Measurements from ENCODE around the gene ATP6V1B1. TPM values are rescaled to one million over a fixed set of nuclear protein-coding genes. Genes with fewer than 3 reads are reported as not detected.

ATP6V1B1 gene
- total and polyA plus RNA-seq, 2 of the 4 experiments (the other 2 are of a cell fraction) = 1.3 TPM; not detected in 1

DNA sequence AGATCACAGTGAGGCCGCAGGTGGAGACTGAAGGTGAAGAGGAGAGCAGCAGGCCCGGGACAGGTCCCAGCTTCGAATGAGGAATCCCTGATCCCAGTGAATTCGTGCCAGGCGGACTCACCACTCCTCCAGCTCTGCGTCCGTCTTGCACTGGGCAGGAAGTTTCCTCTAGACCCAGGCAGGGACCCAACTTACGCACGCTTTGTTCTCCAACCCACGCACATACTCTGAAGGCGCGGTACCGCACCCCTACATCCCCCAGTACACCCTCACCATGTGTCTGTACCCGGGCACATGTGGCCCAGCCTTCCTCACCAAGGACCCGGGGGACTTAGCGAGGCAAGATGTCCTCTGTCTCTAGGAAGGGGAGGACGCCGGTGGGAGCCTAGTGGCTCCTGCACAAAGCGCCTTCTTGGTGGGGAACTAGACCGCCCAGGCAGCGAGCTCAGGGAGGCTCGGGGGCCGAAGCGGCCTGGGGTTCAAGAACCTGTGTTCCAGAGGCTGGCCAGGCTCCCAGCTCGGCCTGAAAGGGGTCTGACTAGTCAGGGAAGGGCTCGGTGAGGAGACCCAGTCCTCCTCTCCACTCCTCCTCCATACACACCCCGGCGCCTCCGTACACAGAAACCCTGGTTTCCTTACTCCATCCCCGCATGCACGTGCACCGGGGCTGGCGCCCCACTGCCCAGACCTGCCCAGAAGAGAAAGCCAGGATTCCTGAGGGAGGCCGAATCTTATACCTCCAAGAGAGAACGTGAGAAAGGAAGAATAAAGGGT lies 38.3 kb upstream of the ATP6V1B1 start:
- Histone ChIP-seq H3K4me2 (ENCODE audit: low read depth, low read length) (no peak overlapping the region), H4K5ac (ENCODE audit: low read depth, low read length) (no peak overlapping the region), H3K27me3 (ENCODE audit: control insufficient read depth, insufficient read depth, low read length) (peaks cover 77% of the 10 kb centered on the region), H4K91ac (ENCODE audit: insufficient read depth, low read depth, low read length) (no peak overlapping the region), H2AFZ (replicated peaks; ENCODE audit: low read length, poor library complexity) (no peak overlapping the region), H3K56ac (ENCODE audit: extremely low read depth, insufficient read depth, low read length) (no peak overlapping the region), H3K79me1 (ENCODE audit: low read depth in 1 of 2, low read length in 2 of 2) (peaks cover 6 to 15% of the 10 kb centered on the region in 2 experiments; a peak in 2 of 4 replicates), H3K36me3 (ENCODE audit: control insufficient read depth, insufficient read depth, low read length) (no peaks in the 10 kb centered on the region), H3K14ac (replicated peaks; ENCODE audit: low read depth, low read length) (no peak overlapping the region), H3K27ac (ENCODE audit: insufficient read depth, low read length) (no peak overlapping the region), H2BK120ac (ENCODE audit: low read depth, low read length) (no peak overlapping the region), H2BK15ac (ENCODE audit: low read depth, low read length) (no peak overlapping the region), H4K8ac (ENCODE audit: low read depth in 2 of 2, low read length in 2 of 2) (no peak overlapping the region), H4K20me1 (ENCODE audit: insufficient read depth, low read length) (no peaks in the 10 kb centered on the region), H3K9ac (ENCODE audit: low read depth, low read length) (no peak overlapping the region), H2BK5ac (ENCODE audit: low read depth, low read length, poor library complexity, severe bottlenecking) (no peak overlapping the region), H2AK5ac (ENCODE audit: low read depth, low read length) (no peak overlapping the region), H3K9me3 (ENCODE audit: control insufficient read depth, insufficient read depth, low read length) (no peaks in the 10 kb centered on the region), H3K4me1 (ENCODE audit: control insufficient read depth, insufficient read depth, low read length) (peaks cover 4% of the 10 kb centered on the region; the same call in 1 of the 2 replicates), H2AK9ac (replicated peaks; ENCODE audit: low read depth, low read length, poor library complexity) (no peak overlapping the region), H3K18ac (ENCODE audit: low read depth, low read length) (no peak overlapping the region), H2BK20ac (ENCODE audit: low read depth, low read length) (no peak overlapping the region), H3K9me1 (ENCODE audit: insufficient read depth, low read length) (no peaks in the 10 kb centered on the region), H3K4ac (ENCODE audit: low read depth, low read length) (no peak overlapping the region), H3K23ac (ENCODE audit: low read depth, low read length) (no peak overlapping the region), H3K4me3 (ENCODE audit: insufficient read depth, low read depth, low read length) (no peak overlapping the region)
- DNase-seq = no peak
- ChIA-PET CTCF (no interaction called here), POLR2A (ENCODE audit: unreplicated experiment) (no interaction called here)
- WGBS, 2 experiments (ENCODE audit: extremely low coverage in 2 of 2, insufficient read length in 1 of 2) = 10% methylated on average over 2 of the region's 35 CpGs; no CpG with 5 or more reads in 1 of the 2 experiments
- intact Hi-C loops (cut with micrococcal nuclease) (no loop called here), in situ Hi-C loops (cut with MboI; ENCODE audit: low sequenced_read_pairs) (no loop called here), dilution Hi-C loops (cut with HindIII; ENCODE audit: low sequenced_read_pairs, unreplicated experiment) (no loop called here)
- no peak for TF ChIP-seq CHD1 (IDR thresholded peaks at IDR 0.05; ENCODE audit: low read depth, low read length)
- TF ChIP-seq, protein P1, sequence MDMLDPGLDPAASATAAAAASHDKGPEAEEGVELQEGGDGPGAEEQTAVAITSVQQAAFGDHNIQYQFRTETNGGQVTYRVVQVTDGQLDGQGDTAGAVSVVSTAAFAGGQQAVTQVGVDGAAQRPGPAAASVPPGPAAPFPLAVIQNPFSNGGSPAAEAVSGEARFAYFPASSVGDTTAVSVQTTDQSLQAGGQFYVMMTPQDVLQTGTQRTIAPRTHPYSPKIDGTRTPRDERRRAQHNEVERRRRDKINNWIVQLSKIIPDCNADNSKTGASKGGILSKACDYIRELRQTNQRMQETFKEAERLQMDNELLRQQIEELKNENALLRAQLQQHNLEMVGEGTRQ (IDR thresholded peaks at IDR 0.05; ENCODE audit: low read depth, low read length) = no peak
- TF ChIP-seq, protein P2, sequence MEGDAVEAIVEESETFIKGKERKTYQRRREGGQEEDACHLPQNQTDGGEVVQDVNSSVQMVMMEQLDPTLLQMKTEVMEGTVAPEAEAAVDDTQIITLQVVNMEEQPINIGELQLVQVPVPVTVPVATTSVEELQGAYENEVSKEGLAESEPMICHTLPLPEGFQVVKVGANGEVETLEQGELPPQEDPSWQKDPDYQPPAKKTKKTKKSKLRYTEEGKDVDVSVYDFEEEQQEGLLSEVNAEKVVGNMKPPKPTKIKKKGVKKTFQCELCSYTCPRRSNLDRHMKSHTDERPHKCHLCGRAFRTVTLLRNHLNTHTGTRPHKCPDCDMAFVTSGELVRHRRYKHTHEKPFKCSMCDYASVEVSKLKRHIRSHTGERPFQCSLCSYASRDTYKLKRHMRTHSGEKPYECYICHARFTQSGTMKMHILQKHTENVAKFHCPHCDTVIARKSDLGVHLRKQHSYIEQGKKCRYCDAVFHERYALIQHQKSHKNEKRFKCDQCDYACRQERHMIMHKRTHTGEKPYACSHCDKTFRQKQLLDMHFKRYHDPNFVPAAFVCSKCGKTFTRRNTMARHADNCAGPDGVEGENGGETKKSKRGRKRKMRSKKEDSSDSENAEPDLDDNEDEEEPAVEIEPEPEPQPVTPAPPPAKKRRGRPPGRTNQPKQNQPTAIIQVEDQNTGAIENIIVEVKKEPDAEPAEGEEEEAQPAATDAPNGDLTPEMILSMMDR (conservative IDR thresholded peaks at IDR 0.05; ENCODE audit: low read depth, low read length) = no peak
- no peak for TF ChIP-seq SMC3 (IDR thresholded peaks at IDR 0.05; ENCODE audit: low read depth, low read length)
- no peak for TF ChIP-seq RFX5 (IDR thresholded peaks at IDR 0.05; ENCODE audit: low read depth, low read length)
- no peak for TF ChIP-seq MXI1 (IDR thresholded peaks at IDR 0.05; ENCODE audit: borderline replicate concordance, low read depth, low read length)
- no peak for TF ChIP-seq FOS (IDR thresholded peaks at IDR 0.05; ENCODE audit: low read depth, low read length)
- TF ChIP-seq CEBPB (IDR thresholded peaks at IDR 0.05; ENCODE audit: low read depth, low read length) = no peak
- TF ChIP-seq NFE2L2 (IDR thresholded peaks at IDR 0.05; ENCODE audit: low read depth, low read length) = no peak
- no peak for TF ChIP-seq POLR2A (IDR thresholded peaks at IDR 0.05; ENCODE audit: low read depth, low read length)
- no peak for TF ChIP-seq RCOR1 (IDR thresholded peaks at IDR 0.05; ENCODE audit: insufficient replicate concordance, low read length)
- TF ChIP-seq, protein P3, sequence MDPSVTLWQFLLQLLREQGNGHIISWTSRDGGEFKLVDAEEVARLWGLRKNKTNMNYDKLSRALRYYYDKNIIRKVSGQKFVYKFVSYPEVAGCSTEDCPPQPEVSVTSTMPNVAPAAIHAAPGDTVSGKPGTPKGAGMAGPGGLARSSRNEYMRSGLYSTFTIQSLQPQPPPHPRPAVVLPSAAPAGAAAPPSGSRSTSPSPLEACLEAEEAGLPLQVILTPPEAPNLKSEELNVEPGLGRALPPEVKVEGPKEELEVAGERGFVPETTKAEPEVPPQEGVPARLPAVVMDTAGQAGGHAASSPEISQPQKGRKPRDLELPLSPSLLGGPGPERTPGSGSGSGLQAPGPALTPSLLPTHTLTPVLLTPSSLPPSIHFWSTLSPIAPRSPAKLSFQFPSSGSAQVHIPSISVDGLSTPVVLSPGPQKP (IDR thresholded peaks at IDR 0.05; ENCODE audit: borderline replicate concordance, low read depth, low read length) = no peak
- TF ChIP-seq BHLHE40 (IDR thresholded peaks at IDR 0.05; ENCODE audit: low read depth, low read length) = no peak
- no peak for TF ChIP-seq RAD21 (IDR thresholded peaks at IDR 0.05; ENCODE audit: low read length)
- no peak for TF ChIP-seq MAZ (IDR thresholded peaks at IDR 0.05; ENCODE audit: borderline replicate concordance, low read depth, low read length)
- no peak for TF ChIP-seq MAFK (IDR thresholded peaks at IDR 0.05; ENCODE audit: low read depth, low read length)
- no peak for ATAC-seq (ENCODE audit: low read depth)
- BruUV-seq (replicated peaks) = no TSS peak

Measured in IMR-90 (cell line).